Body of pancreas (tissue), 4 donors: ENCODE measurements around the gene KLKB1. TPM values are rescaled to one million over a fixed set of nuclear protein-coding genes. Genes with fewer than 3 reads are reported as not detected.

Source experiments
- ATAC-seq: fragments of 150-250 bp; one replicate; pipeline ENCODE4 v1.9.1; 2016
- DNase-seq, 4 donors: peaks; one replicate each; pipeline ENCODE4 v3.0.0-alpha.2; 2019
- H3K27ac ChIP-seq, 4 donors: fragments of 200-600 bp; sonication (generic); 1 replicate in 3 of 4; 2 replicates in 1 of 4; pipeline versions ENCODE4 v1.5.1 to v1.6.1; 2016 to 2019; ENCODE audit warnings: mild to moderate bottlenecking in 1 of 4, mixed read lengths in 1 of 4, moderate library complexity in 1 of 4
- H3K27me3 ChIP-seq, 2 donors: fragments of 200-600 bp; sonication (generic); one replicate each; pipeline ENCODE4 v1.6.0; 2016; ENCODE audit warnings: mild to moderate bottlenecking in 1 of 2
- H3K36me3 ChIP-seq, 2 donors: fragments of 200-600 bp; sonication (generic); replicated peaks in 1 of 2; 2 replicates each; pipeline ENCODE4 v1.5.1; 2016; ENCODE audit warnings: low read depth in 2 of 2; ENCODE audit not compliant: insufficient read depth in 1 of 2
- H3K4me1 ChIP-seq: fragments of 200-600 bp; sonication (generic); one replicate; pipeline ENCODE4 v1.6.0; 2016
- H3K4me3 ChIP-seq, 2 donors: fragments of 200-600 bp; sonication (generic); 1 replicate in 1 of 2; 2 replicates in 1 of 2; pipeline ENCODE4 v1.5.1; 2016 to 2019
- H3K9me3 ChIP-seq, 3 donors: fragments of 200-600 bp; sonication (generic); 1 replicate in 2 of 3; 2 replicates in 1 of 3; pipeline ENCODE4 v1.5.1; 2016
- POLR2A ChIP-seq, 3 donors: fragments of 450-650 bp; IDR thresholded peaks; one replicate each; pipeline ENCODE4 v1.6.1; 2016; ENCODE audit warnings: antibody characterized with exemption in 3 of 3, mild to moderate bottlenecking in 2 of 3
- WGBS, 2 donors: methylation state at CpG; one replicate each; pipeline ENCODE4 v1.1.5; 2017; 5-methylcytosine and 5-hydroxymethylcytosine counted together
- intact Hi-C: fragments of 100-400 bp; cut with DNase I; formaldehyde crosslinking; loops from one replicate; pipeline ENCODE4 v1.15.1; 2023
- total RNA-seq, 2 donors: library from RNA; depleted of rRNA; stranded (reverse); fragments of >200 nt; gene quantifications; one replicate each; pipeline ENCODE4 v1.1.0, GENCODE V29; 2016
- TF ChIP-seq, protein P1 (sequence below), 7 experiments: fragments of 450-650 bp in 4 of 7; fragments of 200-600 bp in 3 of 7; sonication (generic) in 3 of 7; IDR thresholded peaks; one replicate each; pipeline ENCODE4 v1.5.1; 2016 to 2019; ENCODE audit warnings: antibody characterized with exemption in 7 of 7

KLKB1 gene
- total RNA-seq, 2 donors from 2014 or later: 2.6 to 3.1 TPM

DNA sequence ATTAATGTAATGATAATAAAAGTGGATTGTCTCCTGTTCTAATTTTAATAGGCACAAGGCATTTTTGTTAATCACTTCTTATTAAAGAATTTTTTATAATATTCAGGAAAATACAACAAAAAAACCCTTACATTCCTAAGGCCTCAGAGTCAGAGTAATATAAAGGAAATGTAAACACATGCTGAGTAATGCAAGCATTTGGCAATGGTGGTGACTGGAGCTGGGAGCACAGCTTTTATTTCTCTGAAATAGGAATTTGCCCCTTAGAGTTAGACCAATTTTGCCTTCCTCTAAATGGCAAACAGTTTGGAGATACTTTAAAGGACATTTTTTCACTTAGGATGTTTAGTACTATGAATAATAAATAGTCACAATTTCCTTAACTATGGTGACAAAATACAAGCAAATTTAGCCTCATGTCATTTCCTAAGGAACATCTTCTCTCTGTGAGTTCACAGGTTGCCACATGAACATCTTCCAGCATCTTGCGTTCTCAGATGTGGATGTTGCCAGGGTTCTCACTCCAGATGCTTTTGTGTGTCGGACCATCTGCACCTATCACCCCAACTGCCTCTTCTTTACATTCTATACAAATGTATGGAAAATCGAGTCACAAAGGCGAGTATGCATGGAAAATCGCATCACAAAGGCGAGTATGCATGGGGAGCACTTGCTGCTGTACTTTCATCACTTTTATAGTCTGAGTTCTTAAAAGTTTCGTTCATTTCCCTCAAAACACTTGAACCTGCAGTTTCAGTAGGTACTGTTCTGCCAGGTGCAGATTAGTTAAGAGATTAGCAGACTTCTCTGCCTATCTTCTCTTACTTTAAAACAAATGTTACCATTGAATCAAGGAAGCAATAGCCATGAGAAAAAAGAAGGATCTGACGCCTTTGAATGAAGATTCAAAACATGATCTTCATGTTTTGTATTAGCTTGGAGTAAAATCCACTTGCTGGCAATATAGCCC is 22.8 kb downstream of the KLKB1 start:
- Histone ChIP-seq H3K4me1 (peaks cover 19% of the 10 kb centered on the region), H3K4me3 (no peak overlapping the region), H3K27me3 (no peaks in the 10 kb centered on the region), H3K36me3 (no peaks in the 10 kb centered on the region), H3K27ac (no peak overlapping the region), H3K9me3 (no peaks in the 10 kb centered on the region)
- TF ChIP-seq, protein P1, sequence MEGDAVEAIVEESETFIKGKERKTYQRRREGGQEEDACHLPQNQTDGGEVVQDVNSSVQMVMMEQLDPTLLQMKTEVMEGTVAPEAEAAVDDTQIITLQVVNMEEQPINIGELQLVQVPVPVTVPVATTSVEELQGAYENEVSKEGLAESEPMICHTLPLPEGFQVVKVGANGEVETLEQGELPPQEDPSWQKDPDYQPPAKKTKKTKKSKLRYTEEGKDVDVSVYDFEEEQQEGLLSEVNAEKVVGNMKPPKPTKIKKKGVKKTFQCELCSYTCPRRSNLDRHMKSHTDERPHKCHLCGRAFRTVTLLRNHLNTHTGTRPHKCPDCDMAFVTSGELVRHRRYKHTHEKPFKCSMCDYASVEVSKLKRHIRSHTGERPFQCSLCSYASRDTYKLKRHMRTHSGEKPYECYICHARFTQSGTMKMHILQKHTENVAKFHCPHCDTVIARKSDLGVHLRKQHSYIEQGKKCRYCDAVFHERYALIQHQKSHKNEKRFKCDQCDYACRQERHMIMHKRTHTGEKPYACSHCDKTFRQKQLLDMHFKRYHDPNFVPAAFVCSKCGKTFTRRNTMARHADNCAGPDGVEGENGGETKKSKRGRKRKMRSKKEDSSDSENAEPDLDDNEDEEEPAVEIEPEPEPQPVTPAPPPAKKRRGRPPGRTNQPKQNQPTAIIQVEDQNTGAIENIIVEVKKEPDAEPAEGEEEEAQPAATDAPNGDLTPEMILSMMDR (IDR thresholded peaks at IDR 0.05): no peak
- TF ChIP-seq POLR2A (IDR thresholded peaks at IDR 0.05): no peak
- intact Hi-C loops: no loop called here
- WGBS, 2 donors: 68 to 73% methylated on average over 8 of the region's 8 CpGs
- ATAC-seq (no peak), DNase-seq (no peak)

DNA sequence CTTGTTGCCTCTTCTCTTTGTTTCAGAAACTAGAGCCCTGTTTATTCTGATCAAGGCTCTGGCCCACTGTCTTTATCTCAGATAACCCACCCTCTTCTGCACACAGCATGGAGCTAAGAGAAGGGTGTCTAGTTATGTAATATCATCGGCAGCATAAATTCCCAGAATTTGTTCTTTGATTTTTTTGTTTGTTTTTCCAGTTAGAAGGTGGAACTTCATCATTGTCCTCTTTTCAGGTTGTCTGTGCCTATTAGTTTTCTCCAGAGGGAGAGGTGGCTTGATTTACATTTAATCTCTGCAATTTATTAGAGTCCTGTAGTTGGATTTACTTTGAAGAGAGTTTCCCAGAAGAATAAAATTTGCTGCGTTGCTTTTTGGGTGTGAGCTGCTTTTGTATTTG is 23.5 kb downstream of the KLKB1 start:
- WGBS, 2 donors: 12 to 22% methylated on average over 2 of the region's 2 CpGs
- no peak overlapping the region for H3K4me3 ChIP-seq
- no peaks in the 10 kb centered on the region for H3K27me3 ChIP-seq
- H3K27ac ChIP-seq: no peak overlapping the region
- peaks cover 19% of the 10 kb centered on the region for H3K4me1 ChIP-seq
- no peak for ATAC-seq
- H3K9me3 ChIP-seq: no peaks in the 10 kb centered on the region
- TF ChIP-seq POLR2A (IDR thresholded peaks at IDR 0.05): no peak
- TF ChIP-seq, protein P1 (IDR thresholded peaks at IDR 0.05): no peak
- intact Hi-C loops: no loop called here
- H3K36me3 ChIP-seq: no peaks in the 10 kb centered on the region
- no peak for DNase-seq

DNA sequence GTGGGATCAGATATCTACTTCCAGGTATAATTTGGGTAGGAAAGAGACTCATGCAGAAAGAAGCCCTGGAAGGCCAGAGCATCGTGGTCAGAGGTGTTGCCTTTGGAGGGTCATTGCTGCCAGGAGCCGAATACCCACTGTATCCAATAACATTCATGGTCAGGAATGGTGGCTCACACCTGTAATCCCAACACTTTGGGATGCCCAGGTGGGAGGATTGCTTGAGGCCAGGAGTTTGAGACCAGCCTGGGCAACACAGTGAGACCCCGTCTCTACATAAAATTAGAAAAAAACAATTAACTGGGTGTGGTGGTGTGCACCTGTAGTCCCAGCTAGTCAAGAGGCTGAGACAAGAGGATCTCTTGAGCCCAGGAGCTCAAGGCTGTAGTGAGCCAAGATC is 27.8 kb downstream of the KLKB1 start:
- WGBS, 2 donors: 95 to 100% methylated on average over 3 of the region's 3 CpGs
- no peak for DNase-seq
- Histone ChIP-seq H3K9me3 (no peaks in the 10 kb centered on the region), H3K4me3 (no peak overlapping the region), H3K36me3 (no peaks in the 10 kb centered on the region), H3K27me3 (no peaks in the 10 kb centered on the region), H3K27ac (no peak overlapping the region), H3K4me1 (peaks cover 19% of the 10 kb centered on the region)
- no peak for ATAC-seq
- intact Hi-C loops: no loop called here
- no peak for TF ChIP-seq POLR2A (IDR thresholded peaks at IDR 0.05)
- TF ChIP-seq, protein P1 (IDR thresholded peaks at IDR 0.05): no peak

DNA sequence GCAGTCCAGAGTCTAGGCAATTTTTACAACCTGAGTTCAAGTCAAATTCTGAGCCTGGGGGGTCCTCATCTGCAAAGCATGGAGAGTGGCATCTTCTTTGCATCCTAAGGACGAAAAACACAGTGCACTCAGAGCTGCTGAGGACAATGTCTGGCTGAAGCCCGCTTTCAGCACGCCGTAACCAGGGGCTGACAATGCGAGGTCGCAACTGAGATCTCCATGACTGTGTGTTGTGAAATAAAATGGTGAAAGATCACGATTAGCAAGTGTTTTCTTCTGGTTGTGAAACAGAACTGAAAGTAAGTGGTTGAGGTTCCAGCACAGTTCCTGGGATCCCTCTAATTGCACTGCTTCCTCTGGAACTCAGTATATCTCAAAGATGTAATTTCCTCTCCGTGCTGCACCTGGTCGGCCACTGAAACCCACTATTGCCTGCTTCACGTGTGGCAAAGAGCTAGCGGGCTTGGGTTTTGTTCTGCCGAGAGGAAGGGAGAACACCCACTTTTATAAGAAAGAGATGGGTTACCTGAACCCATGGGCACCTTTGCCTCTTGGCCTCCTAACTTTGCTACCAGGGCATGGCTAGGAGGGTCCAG is 31.0 kb downstream of the KLKB1 start:
- intact Hi-C loops: no loop called here
- 93 to 95% methylated on average over 12 of the region's 12 CpGs for WGBS, 2 donors

More for the DNA sequence above, 31.0 kb downstream of the KLKB1 start:
- Histone ChIP-seq H3K9me3 (no peaks in the 10 kb centered on the region), H3K27me3 (no peaks in the 10 kb centered on the region), H3K4me3 (no peak overlapping the region), H3K27ac (no peak overlapping the region), H3K4me1 (peaks cover 18% of the 10 kb centered on the region), H3K36me3 (no peaks in the 10 kb centered on the region)
- no peak for ATAC-seq
- TF ChIP-seq, protein P1 (IDR thresholded peaks at IDR 0.05): no peak
- TF ChIP-seq POLR2A (IDR thresholded peaks at IDR 0.05): no peak
- no peak for DNase-seq
